T-cell (primary cell): Measurements from ENCODE around the gene ZNF362. TPM values are rescaled to one million over a fixed set of nuclear protein-coding genes. Genes with fewer than 3 reads are reported as not detected.

Experiments
- ATAC-seq, 4 experiments: fragments of 200-7000 bp in 3 of 4; fragments of 150-1000 bp in 1 of 4; cut with Tn5 transposase; replicated peaks in 1 of 4; 1 replicate in 3 of 4; 2 replicates in 1 of 4; pipeline ENCODE4 v1.10.0; 2021; ENCODE audit warnings: moderate library complexity in 3 of 4, mild to moderate bottlenecking in 2 of 4, moderate number of reproducible peaks in 1 of 4
- CTCF ChIA-PET, 2 donors: fragments of 300-600 bp; sonication (Branson Sonifier 250); formaldehyde crosslinking; loops; one replicate each; lab custom pipeline; 2022; ENCODE audit warnings: antibody characterized with exemption in 2 of 2; lab: Charles Lee
- POLR2A ChIA-PET, 2 donors: fragments of 300-600 bp; sonication (Branson Sonifier 250); formaldehyde crosslinking; loops; one replicate each; lab custom pipeline; 2022; ENCODE audit warnings: antibody characterized with exemption in 2 of 2; lab: Charles Lee
- DNase-seq, 35 experiments: peaks; one replicate each; pipeline versions ENCODE4 v3.0.0 to v3.0.0-alpha.2; 2013 to 2023
- H3K27ac ChIP-seq: one replicate; pipeline ENCODE4 v1.5.1; 2013; ENCODE audit warnings: low read length
- H3K27me3 ChIP-seq, 2 experiments: replicated peaks in 1 of 2; 1 replicate in 1 of 2; 2 replicates in 1 of 2; pipeline versions ENCODE4 v1.6.1 to v1.7.0; 2013; ENCODE audit warnings: low read length in 1 of 2, mixed read lengths in 1 of 2; ENCODE audit not compliant: control insufficient read depth in 2 of 2, insufficient read depth in 2 of 2; ENCODE audit errors: extremely low read depth in 1 of 2
- H3K36me3 ChIP-seq, 2 donors: 1 replicate in 1 of 2; 2 replicates in 1 of 2; pipeline versions ENCODE4 v1.6.1 to v1.7.0; 2013; ENCODE audit warnings: low read length in 1 of 2; ENCODE audit not compliant: control insufficient read depth in 2 of 2, insufficient read depth in 1 of 2; ENCODE audit errors: extremely low read depth in 1 of 2
- H3K4me1 ChIP-seq, 2 experiments: 1 replicate in 1 of 2; 2 replicates in 1 of 2; pipeline versions ENCODE4 v1.6.1 to v1.7.0; 2013; ENCODE audit warnings: low read length in 2 of 2, mixed read lengths in 1 of 2; ENCODE audit not compliant: insufficient read depth in 2 of 2, control insufficient read depth in 1 of 2; ENCODE audit errors: extremely low read depth in 1 of 2
- H3K4me3 ChIP-seq, 2 donors: 1 replicate in 1 of 2; 2 replicates in 1 of 2; pipeline versions ENCODE4 v1.5.1 to v1.7.0; 2013; ENCODE audit warnings: mild to moderate bottlenecking in 2 of 2, low read length in 1 of 2, moderate library complexity in 1 of 2; ENCODE audit not compliant: control insufficient read depth in 1 of 2; ENCODE audit errors: extremely low read depth in 1 of 2
- H3K9me3 ChIP-seq: 2 replicates; pipeline ENCODE4 v1.7.0; 2013
- H3K27ac Mint-ChIP-seq, 2 donors: one replicate each; pipeline ENCODE4 v1.8.0; 2020 to 2021; ENCODE audit warnings: mild to moderate bottlenecking in 2 of 2, mixed read lengths in 2 of 2
- H3K27me3 Mint-ChIP-seq, 2 donors: one replicate each; pipeline ENCODE4 v1.8.0; 2021 to 2022; ENCODE audit warnings: mixed read lengths in 2 of 2
- H3K36me3 Mint-ChIP-seq: one replicate; pipeline ENCODE4 v1.8.0; 2021; ENCODE audit warnings: mixed read lengths
- H3K4me1 Mint-ChIP-seq, 3 donors: one replicate each; pipeline ENCODE4 v1.8.0; 2020 to 2022; ENCODE audit warnings: mixed read lengths in 3 of 3, mild to moderate bottlenecking in 1 of 3
- H3K4me3 Mint-ChIP-seq, 3 donors: one replicate each; pipeline ENCODE4 v1.8.0; 2020 to 2022; ENCODE audit warnings: mild to moderate bottlenecking in 3 of 3, mixed read lengths in 3 of 3, moderate library complexity in 3 of 3
- H3K9me3 Mint-ChIP-seq, 3 donors: one replicate each; pipeline ENCODE4 v1.8.0; 2020 to 2022; ENCODE audit warnings: mixed read lengths in 3 of 3
- WGBS: methylation state at CpG from one replicate; pipeline ENCODE4 v1.1.5; 2013; ENCODE audit warnings: missing lambda C conversion rate; ENCODE audit not compliant: insufficient coverage; 5-methylcytosine and 5-hydroxymethylcytosine counted together
- total RNA-seq, 35 experiments: library from RNA in 6 of 35; stranded (reverse) in 6 of 35; fragments of 120-200 nt in 1 of 35; gene quantifications; one replicate each; pipeline versions ENCODE4 v1.2.1 to v1.2.4 and lab custom pipeline; 2013 to 2026

Gene ZNF362
- total RNA-seq, 5 donors from 2014 or later (not counting 1 experiment from before 2014, with no cell fraction given), result 22.9 to 31.4 (median 24.5) TPM

DNA sequence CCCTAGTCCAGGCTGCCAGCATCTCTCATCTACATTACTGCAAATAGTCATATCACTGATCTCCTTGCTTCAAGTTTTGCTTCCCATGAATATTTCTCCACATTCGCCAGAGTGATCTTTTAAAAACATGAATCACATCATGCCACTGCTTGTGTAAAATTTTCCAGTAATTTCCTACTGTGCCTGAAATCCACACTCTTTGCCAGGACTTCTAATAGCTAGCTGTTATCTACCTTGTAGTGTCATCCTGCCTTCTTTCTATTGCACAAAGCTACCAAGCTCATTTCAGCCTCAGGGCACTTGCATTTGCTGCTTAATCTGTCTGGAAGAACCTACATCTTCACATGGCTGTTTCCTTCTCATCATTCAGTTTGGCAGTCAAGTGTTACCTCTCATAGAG, 33.9 kb upstream of the ZNF362 start:
- Mint-ChIP-seq H3K4me1 (peaks cover 0 to 5% (median 0%) of the 10 kb centered on the region in 3 donors), H3K27ac (no peak overlapping the region), H3K4me3 (no peak overlapping the region), H3K27me3 (peaks cover 2 to 12% of the 10 kb centered on the region in 2 donors), H3K36me3 (peaks cover 4% of the 10 kb centered on the region), H3K9me3 (peaks cover 7 to 18% (median 13%) of the 10 kb centered on the region in 3 donors)
- ChIA-PET CTCF (no interaction called here), POLR2A (no interaction called here)
- ATAC-seq (no peak), DNase-seq (no peak)
- Histone ChIP-seq H3K4me3 (no peak overlapping the region), H3K4me1 (peaks cover 0 to 2% of the 10 kb centered on the region in 2 experiments), H3K9me3 (no peaks in the 10 kb centered on the region), H3K27ac (no peak overlapping the region), H3K36me3 (no peaks in the 10 kb centered on the region), H3K27me3 (peaks cover 0 to 10% of the 10 kb centered on the region in 2 experiments)
- 100% methylated on average over 1 of the region's 1 CpG for WGBS

GRCh38 chr1:33224166-33224707, 32.1 kb upstream of the ZNF362 start:
- no CpG with 5 or more reads among the region's 2 CpGs for WGBS
- H3K36me3 ChIP-seq, result no peaks in the 10 kb centered on the region
- no peak overlapping the region for H3K4me3 Mint-ChIP-seq

DNA sequence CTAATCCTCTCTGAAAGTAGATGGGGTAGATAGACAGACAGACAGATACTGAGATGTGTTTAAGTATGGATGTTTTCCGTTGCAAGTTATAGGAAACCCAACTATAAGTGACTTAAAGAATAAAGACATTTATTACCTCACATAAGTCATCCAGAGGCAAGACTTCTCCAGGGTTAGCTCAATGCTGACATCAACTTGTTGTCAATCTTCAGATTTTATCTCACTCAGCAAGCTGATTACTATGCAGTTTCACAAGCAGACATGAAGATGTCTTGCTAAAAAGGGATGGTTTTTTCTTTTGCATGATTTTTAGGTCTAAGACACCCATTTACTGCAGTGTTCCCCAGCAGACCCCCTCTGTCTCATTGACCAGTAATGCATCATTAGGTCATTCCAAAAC, 30.7 kb upstream of the ZNF362 start:
- Mint-ChIP-seq H3K27ac (no peak overlapping the region), H3K27me3 (peaks cover 14 to 30% of the 10 kb centered on the region in 2 donors), H3K36me3 (peaks cover 4% of the 10 kb centered on the region), H3K9me3 (peaks cover 7 to 18% (median 13%) of the 10 kb centered on the region in 3 donors), H3K4me3 (no peak overlapping the region), H3K4me1 (no peaks in the 10 kb centered on the region)
- DNase-seq (no peak), ATAC-seq (no peak)
- H3K9me3 ChIP-seq, result no peaks in the 10 kb centered on the region
- H3K4me1 ChIP-seq, result no peaks in the 10 kb centered on the region
- ChIA-PET POLR2A (no interaction called here), CTCF (interaction anchor here in 1 of 2 donors (0.6 kb wide), 1 partner anchor 230 kb away, joined by 8 read pairs; no protein-coding TSS in a partner anchor)
- WGBS, result no CpG with 5 or more reads among the region's 1 CpG
- H3K4me3 ChIP-seq, result no peak overlapping the region
- no peaks in the 10 kb centered on the region for H3K36me3 ChIP-seq
- no peak overlapping the region for H3K27ac ChIP-seq
- peaks cover 0 to 4% of the 10 kb centered on the region in 2 experiments for H3K27me3 ChIP-seq

More at GRCh38 chr1:33224166-33224707, 32.1 kb upstream of the ZNF362 start:
- POLR2A ChIA-PET, result no interaction called here
- Mint-ChIP-seq H3K9me3 (peaks cover 7 to 18% (median 13%) of the 10 kb centered on the region in 3 donors), H3K36me3 (peaks cover 4% of the 10 kb centered on the region), H3K27me3 (peaks cover 12 to 27% of the 10 kb centered on the region in 2 donors), H3K27ac (no peak overlapping the region), H3K4me1 (no peaks in the 10 kb centered on the region)
- H3K27me3 ChIP-seq, result peaks cover 0 to 7% of the 10 kb centered on the region in 2 experiments
- H3K4me1 ChIP-seq, result no peaks in the 10 kb centered on the region
- H3K4me3 ChIP-seq, result no peak overlapping the region
- DNase-seq (no peak), ATAC-seq (no peak)
- CTCF ChIA-PET, result no interaction called here
- H3K27ac ChIP-seq, result no peak overlapping the region
- no peaks in the 10 kb centered on the region for H3K9me3 ChIP-seq

DNA sequence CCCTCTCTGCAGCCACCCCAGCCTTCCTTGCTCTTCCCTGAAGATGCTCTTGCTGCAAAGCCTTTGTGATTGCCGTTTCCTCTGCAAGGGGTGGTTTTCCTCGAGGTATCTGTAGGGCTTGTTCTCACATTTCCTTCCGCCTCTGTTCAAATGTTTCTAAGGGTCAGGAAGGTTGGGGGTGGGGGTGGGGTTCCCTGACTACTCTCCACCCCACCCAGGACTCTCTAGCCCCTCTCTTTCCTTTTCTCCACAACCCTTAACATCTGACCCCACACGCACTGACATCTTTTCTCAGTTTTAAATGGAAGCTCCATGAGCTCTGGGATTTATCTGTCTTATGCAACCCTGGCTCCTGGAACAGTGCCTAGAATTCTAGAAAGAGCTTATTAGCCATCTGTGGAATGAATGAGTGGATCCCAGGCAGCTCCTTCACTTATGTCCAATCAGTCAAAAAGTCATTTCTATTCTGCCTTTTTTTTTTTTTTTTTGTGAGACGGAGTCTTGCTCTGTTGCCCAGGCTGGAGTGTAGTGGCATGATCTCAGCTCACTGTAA, 27.3 kb upstream of the ZNF362 start:
- ATAC-seq (no peak), DNase-seq (no peak)
- Histone ChIP-seq H3K27me3 (no peaks in the 10 kb centered on the region), H3K4me1 (no peaks in the 10 kb centered on the region), H3K36me3 (no peaks in the 10 kb centered on the region), H3K4me3 (no peak overlapping the region), H3K27ac (no peak overlapping the region), H3K9me3 (no peaks in the 10 kb centered on the region)
- H3K27ac Mint-ChIP-seq, result no peak overlapping the region
- no peaks in the 10 kb centered on the region for H3K4me1 Mint-ChIP-seq
- ChIA-PET CTCF (no interaction called here), POLR2A (no interaction called here)
- H3K36me3 Mint-ChIP-seq, result no peaks in the 10 kb centered on the region
- WGBS, result no CpG with 5 or more reads among the region's 5 CpGs
- H3K4me3 Mint-ChIP-seq, result no peak overlapping the region
- H3K9me3 Mint-ChIP-seq, result peaks cover 7 to 12% (median 11%) of the 10 kb centered on the region in 3 donors
- H3K27me3 Mint-ChIP-seq, result peaks cover 15 to 34% of the 10 kb centered on the region in 2 donors

DNA sequence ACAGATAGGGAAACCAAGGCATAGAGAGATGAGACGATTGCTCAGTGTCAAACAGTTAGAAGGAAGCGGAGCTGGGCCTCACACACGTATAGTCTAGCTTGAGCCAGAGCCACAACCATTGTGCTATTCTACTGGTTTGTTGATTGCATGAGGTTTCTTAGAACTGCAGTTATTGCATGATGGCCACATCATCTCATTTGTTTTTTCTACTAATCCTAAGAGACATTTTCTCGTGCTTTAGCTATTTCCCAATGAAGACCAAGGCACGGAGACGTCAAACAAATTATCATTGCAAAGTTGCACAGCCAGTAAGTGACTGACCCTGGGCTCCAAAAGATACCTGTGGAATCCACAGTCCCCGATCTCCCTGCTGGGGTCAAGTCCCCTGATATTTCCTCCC, 25.1 kb upstream of the ZNF362 start:
- ATAC-seq (no peak), DNase-seq (no peak)
- CTCF ChIA-PET, result no interaction called here
- Histone ChIP-seq H3K9me3 (no peaks in the 10 kb centered on the region), H3K27me3 (peaks cover 0 to 4% of the 10 kb centered on the region in 2 experiments), H3K4me3 (no peak overlapping the region), H3K4me1 (no peaks in the 10 kb centered on the region), H3K36me3 (no peaks in the 10 kb centered on the region), H3K27ac (no peak overlapping the region)
- Mint-ChIP-seq H3K36me3 (no peaks in the 10 kb centered on the region), H3K4me1 (no peaks in the 10 kb centered on the region), H3K4me3 (no peak overlapping the region), H3K27me3 (peaks cover 18 to 30% of the 10 kb centered on the region in 2 donors), H3K9me3 (no peaks in the 10 kb centered on the region), H3K27ac (no peak overlapping the region)
- 88% methylated on average over 3 of the region's 7 CpGs for WGBS
- POLR2A ChIA-PET, result no interaction called here

DNA sequence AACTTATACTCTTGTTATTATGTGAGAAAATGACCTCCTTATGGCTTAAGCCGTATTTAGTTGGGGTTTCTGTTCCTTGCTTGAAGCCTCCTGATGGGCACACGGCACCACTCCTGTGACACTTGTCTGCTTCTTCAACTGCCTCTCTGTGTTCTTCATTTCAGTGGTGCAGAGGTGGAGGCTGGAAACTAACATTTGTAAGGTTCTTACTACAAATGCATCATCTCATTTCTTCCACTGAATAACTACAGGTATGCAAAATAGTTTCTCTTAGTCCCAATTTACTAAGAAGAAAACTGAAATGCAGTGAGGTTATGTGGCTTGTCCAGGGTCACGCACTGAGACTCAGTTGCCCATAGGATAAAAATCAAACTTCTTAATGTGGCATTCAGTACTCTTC, 23.6 kb upstream of the ZNF362 start:
- no peaks in the 10 kb centered on the region for H3K36me3 ChIP-seq
- H3K9me3 ChIP-seq, result no peaks in the 10 kb centered on the region
- ChIA-PET POLR2A (no interaction called here), CTCF (no interaction called here)
- peaks cover 0 to 4% of the 10 kb centered on the region in 2 experiments for H3K27me3 ChIP-seq
- H3K4me1 ChIP-seq, result peaks cover 0 to 3% of the 10 kb centered on the region in 2 experiments
- DNase-seq (no peak), ATAC-seq (no peak)
- H3K4me3 ChIP-seq, result no peak overlapping the region
- Mint-ChIP-seq H3K4me3 (no peak overlapping the region), H3K4me1 (peaks cover 4 to 5% (median 5%) of the 10 kb centered on the region in 3 donors), H3K27me3 (peaks cover 18 to 20% of the 10 kb centered on the region in 2 donors), H3K36me3 (no peaks in the 10 kb centered on the region), H3K27ac (no peak overlapping the region), H3K9me3 (no peaks in the 10 kb centered on the region)
- H3K27ac ChIP-seq, result no peak overlapping the region
- WGBS, result 17% methylated on average over 1 of the region's 3 CpGs
